ENCODE measurements around the gene ATRAID. TPM values are rescaled to one million over a fixed set of nuclear protein-coding genes. Genes with fewer than 3 reads are reported as not detected.

ATRAID gene
- total RNA-seq, 6 experiments from 2014 or later, result 30.7 to 65.8 (median 35.9) TPM

DNA sequence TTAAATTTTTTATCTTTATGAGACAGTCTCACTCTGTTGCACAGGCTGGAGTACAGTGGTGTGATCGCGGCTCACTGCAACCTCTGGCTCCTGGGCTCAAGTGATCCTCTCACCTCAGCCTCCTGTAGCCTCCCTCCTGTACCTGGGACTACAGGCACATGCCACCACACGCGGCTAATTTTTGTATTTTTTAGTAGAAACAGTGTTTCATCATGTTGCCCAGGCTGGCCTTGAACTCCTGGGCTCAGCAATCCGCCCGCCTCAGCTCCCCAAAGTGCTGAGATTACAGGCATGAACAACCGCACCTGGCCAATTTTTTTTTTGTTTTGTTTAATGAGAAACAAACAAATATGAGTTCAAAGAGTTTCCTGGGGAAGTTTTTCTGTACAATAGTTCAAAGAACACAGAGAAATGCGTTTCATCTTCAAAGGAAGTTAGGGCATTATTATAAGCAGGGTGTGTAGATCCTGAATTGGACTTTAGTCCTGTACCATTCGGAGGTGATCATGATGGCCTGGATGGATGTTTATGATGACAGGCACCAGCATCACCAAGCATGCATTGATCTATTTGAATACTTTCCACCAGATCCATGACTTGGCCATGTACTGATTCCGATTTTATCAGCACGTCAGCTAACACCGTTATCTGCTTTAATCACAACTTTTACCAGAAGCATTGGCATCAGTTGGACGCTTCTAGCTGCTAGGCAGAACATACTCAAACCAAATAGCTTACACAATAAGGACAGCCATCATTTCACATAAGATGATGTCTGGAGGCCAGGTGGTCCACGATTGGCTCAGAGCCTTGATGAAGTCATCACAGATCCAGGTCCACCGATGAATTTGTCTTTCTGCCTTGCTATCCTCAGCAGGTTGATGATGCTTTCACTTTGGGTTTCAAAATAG lies 34.1 kb upstream of the ATRAID start:
- H3K4me3 ChIP-seq, result no peak overlapping the region
- peak overlapping the region; percentile 80 to 96 (median 95) for H3K27ac ChIP-seq
- H3K4me1 ChIP-seq, result peaks cover 0 to 46% (median 25%) of the 10 kb centered on the region in 4 donors
- H3K36me3 ChIP-seq, result no peaks in the 10 kb centered on the region
- H3K9me3 ChIP-seq, result no peaks in the 10 kb centered on the region
- peak; percentile 48 to 77 (median 70) for ATAC-seq
- peak; percentile 56 for TF ChIP-seq POLR2A (IDR thresholded peaks at IDR 0.05)
- TF ChIP-seq, protein P1, sequence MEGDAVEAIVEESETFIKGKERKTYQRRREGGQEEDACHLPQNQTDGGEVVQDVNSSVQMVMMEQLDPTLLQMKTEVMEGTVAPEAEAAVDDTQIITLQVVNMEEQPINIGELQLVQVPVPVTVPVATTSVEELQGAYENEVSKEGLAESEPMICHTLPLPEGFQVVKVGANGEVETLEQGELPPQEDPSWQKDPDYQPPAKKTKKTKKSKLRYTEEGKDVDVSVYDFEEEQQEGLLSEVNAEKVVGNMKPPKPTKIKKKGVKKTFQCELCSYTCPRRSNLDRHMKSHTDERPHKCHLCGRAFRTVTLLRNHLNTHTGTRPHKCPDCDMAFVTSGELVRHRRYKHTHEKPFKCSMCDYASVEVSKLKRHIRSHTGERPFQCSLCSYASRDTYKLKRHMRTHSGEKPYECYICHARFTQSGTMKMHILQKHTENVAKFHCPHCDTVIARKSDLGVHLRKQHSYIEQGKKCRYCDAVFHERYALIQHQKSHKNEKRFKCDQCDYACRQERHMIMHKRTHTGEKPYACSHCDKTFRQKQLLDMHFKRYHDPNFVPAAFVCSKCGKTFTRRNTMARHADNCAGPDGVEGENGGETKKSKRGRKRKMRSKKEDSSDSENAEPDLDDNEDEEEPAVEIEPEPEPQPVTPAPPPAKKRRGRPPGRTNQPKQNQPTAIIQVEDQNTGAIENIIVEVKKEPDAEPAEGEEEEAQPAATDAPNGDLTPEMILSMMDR (IDR thresholded peaks at IDR 0.05), result no peak
- intact Hi-C loops (cut with DNase I), result no loop called here
- 28% methylated on average over 13 of the region's 15 CpGs for WGBS (ENCODE audit: insufficient coverage, low coverage, low lambda C conversion rate, missing lambda C conversion rate)
- peak in 2 of 3 donors; percentile 43 to 53 for DNase-seq
- H3K27me3 ChIP-seq, result no peaks in the 10 kb centered on the region

DNA sequence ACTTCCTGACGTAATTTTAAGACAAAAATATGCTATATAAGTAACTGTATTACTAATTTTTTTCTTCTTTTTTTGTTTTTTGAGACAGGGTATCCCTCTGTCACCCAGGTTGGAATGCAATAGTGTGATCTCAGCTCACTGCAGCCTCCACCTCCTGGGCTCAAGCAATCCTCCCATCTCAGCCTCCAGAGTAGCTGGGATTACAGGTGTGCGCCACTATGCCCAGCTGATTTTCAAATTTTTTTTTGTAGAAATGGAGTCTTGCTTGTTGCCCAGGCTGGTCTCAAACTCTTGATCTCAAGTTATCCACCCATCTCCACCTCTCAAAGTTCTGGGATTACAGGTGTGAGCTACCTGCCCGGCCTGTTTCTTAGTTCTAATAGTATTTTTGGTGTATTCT lies 33.4 kb upstream of the ATRAID start:
- DNase-seq (no peak), ATAC-seq (no peak)
- H3K9me3 ChIP-seq, result no peaks in the 10 kb centered on the region
- H3K4me3 ChIP-seq, result no peak overlapping the region
- 93% methylated on average over 3 of the region's 3 CpGs for WGBS (ENCODE audit: insufficient coverage, low coverage, low lambda C conversion rate, missing lambda C conversion rate)
- peaks cover 0 to 47% (median 25%) of the 10 kb centered on the region in 4 donors for H3K4me1 ChIP-seq
- TF ChIP-seq POLR2A (IDR thresholded peaks at IDR 0.05), result no peak
- TF ChIP-seq, protein P1 (IDR thresholded peaks at IDR 0.05), result no peak
- H3K27ac ChIP-seq, result peak overlapping the region; percentile 80 to 96 (median 95)
- no peaks in the 10 kb centered on the region for H3K36me3 ChIP-seq
- H3K27me3 ChIP-seq, result no peaks in the 10 kb centered on the region
- intact Hi-C loops (cut with DNase I), result no loop called here

DNA sequence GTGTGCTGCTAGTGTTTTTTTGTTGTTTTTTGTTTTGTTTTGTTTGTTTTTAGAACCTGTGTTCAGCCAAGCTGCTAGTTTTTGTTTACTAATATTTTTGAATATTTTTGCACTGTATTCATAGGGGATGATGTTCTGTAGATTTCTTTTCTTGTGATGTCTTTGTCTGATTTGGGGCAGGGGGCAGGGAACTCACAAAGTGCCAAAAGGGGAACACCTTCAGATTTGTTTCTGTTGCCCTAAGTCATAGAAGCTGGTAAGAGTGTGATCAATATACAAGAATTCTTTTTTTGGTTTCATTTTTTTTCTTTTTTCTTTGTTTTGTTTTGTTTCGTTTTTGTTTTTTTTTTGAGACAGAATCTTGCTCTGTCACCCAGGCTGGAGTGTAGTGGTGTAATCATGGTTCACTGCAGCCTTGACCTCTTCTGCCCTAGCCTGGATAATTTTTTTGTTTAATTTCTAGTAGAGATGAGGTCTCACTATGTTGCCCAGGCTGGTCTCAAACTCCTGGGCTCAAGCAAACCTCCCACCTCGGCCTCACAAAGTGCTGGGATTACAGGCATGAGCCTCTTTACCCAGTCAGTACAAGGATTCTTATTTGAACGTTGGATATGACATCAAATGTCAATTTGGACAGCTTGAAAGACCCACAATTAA lies 32.4 kb upstream of the ATRAID start:
- WGBS (ENCODE audit: insufficient coverage, low coverage, low lambda C conversion rate, missing lambda C conversion rate), result 26% methylated on average over 3 of the region's 3 CpGs
- peak overlapping the region; percentile 80 to 96 (median 95) for H3K27ac ChIP-seq
- no peaks in the 10 kb centered on the region for H3K36me3 ChIP-seq
- DNase-seq, result no peak
- H3K4me1 ChIP-seq, result peaks cover 0 to 57% (median 30%) of the 10 kb centered on the region in 4 donors
- TF ChIP-seq, protein P1 (IDR thresholded peaks at IDR 0.05), result no peak
- no peak for TF ChIP-seq POLR2A (IDR thresholded peaks at IDR 0.05)
- H3K4me3 ChIP-seq, result no peak overlapping the region
- H3K27me3 ChIP-seq, result no peaks in the 10 kb centered on the region
- intact Hi-C loops (cut with DNase I), result no loop called here
- H3K9me3 ChIP-seq, result no peaks in the 10 kb centered on the region
- ATAC-seq, result peak; percentile 33 to 58 (median 44)

DNA sequence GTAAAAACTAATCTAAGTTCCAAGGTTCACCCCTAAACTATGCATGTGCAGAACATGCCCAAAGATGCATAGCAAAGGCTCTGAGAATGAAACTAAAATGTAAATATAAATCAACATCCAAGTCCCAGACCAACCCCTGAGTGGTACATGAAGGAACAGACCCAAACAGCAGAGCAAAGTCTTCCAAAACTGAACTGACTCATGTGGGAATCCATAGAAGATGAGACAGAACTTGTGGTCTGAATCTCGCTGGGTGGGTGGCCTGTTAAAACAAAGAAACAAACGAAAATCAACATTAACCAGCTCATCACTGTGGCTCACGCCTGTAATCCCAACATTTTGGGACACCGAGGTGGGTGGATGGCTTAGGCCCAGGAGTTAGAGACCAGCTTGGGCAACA lies 29.5 kb upstream of the ATRAID start:
- Histone ChIP-seq H3K4me3 (no peak overlapping the region), H3K27me3 (no peaks in the 10 kb centered on the region), H3K36me3 (no peaks in the 10 kb centered on the region), H3K27ac (peak overlapping the region; percentile 80 to 96 (median 91)), H3K9me3 (no peaks in the 10 kb centered on the region), H3K4me1 (peaks cover 0 to 71% (median 36%) of the 10 kb centered on the region in 4 donors)
- 65% methylated on average over 4 of the region's 4 CpGs for WGBS (ENCODE audit: insufficient coverage, low coverage, low lambda C conversion rate, missing lambda C conversion rate)
- no peak for ATAC-seq
- TF ChIP-seq, protein P1 (IDR thresholded peaks at IDR 0.05), result no peak
- TF ChIP-seq POLR2A (IDR thresholded peaks at IDR 0.05), result no peak
- intact Hi-C loops (cut with DNase I), result no loop called here
- no peak for DNase-seq
